Lung (tissue), 12 donors: Measurements from ENCODE around the gene IL13RA1. TPM values are rescaled to one million over a fixed set of nuclear protein-coding genes. Genes with fewer than 3 reads are reported as not detected.

ENCODE experiments used
- ATAC-seq: fragments of 200-7000 bp; cut with Tn5 transposase; one replicate; pipeline ENCODE4 v1.9.1; 2020; ENCODE audit warnings: moderate number of reproducible peaks; ENCODE audit not compliant: insufficient read depth, low FRiP score
- DNase-seq, 3 donors: peaks; one replicate each; pipeline ENCODE4 v3.0.0-alpha.2; 2013 to 2017
- H3K27ac ChIP-seq, 2 donors: one replicate each; pipeline ENCODE4 v1.5.1; 2013; ENCODE audit warnings: mild to moderate bottlenecking in 2 of 2, moderate library complexity in 2 of 2, control low read depth in 1 of 2, inconsistent platforms in 1 of 2, low read depth in 1 of 2, low read length in 1 of 2
- H3K27me3 ChIP-seq, 3 donors: one replicate each; pipeline ENCODE4 v1.5.1; 2013; ENCODE audit warnings: low read length in 2 of 3; ENCODE audit not compliant: control insufficient read depth in 3 of 3, insufficient read depth in 3 of 3
- H3K36me3 ChIP-seq, 4 donors: one replicate each; pipeline ENCODE4 v1.5.1; 2013; ENCODE audit warnings: low read length in 4 of 4, mild to moderate bottlenecking in 1 of 4, moderate library complexity in 1 of 4; ENCODE audit not compliant: control insufficient read depth in 4 of 4, insufficient read depth in 4 of 4
- H3K4me1 ChIP-seq, 5 donors: one replicate each; pipeline ENCODE4 v1.5.1; 2013; ENCODE audit warnings: low read length in 5 of 5, mild to moderate bottlenecking in 2 of 5, moderate library complexity in 1 of 5; ENCODE audit not compliant: control insufficient read depth in 5 of 5, insufficient read depth in 5 of 5
- H3K4me3 ChIP-seq: one replicate; pipeline ENCODE4 v1.5.1; 2013; ENCODE audit warnings: mild to moderate bottlenecking, control low read depth, moderate library complexity
- H3K9ac ChIP-seq, 2 donors: one replicate each; pipeline ENCODE4 v1.5.1; 2013; ENCODE audit warnings: low read length in 2 of 2, control low read depth in 1 of 2; ENCODE audit not compliant: insufficient read depth in 1 of 2
- H3K9me3 ChIP-seq, 4 donors: one replicate each; pipeline ENCODE4 v1.5.1; 2013; ENCODE audit warnings: low read length in 3 of 4, mild to moderate bottlenecking in 1 of 4, moderate library complexity in 1 of 4; ENCODE audit not compliant: control insufficient read depth in 4 of 4, insufficient read depth in 3 of 4
- WGBS, 2 donors: extraction: QIAGEN DNeasy Blood & Tissue Kit; methylation state at CpG; one replicate each; pipeline ENCODE4 v1.1.7; 2013; 5-methylcytosine and 5-hydroxymethylcytosine counted together
- polyA plus RNA-seq, 2 donors: library from polyadenylated mRNA; stranded (reverse); fragments of 200-250 nt; gene quantifications; one replicate each; pipeline ENCODE4 v1.2.1, GENCODE V29; 2013
- total RNA-seq, 2 donors: library from RNA; depleted of rRNA in 1 of 2; stranded (reverse); fragments of >200 nt in 1 of 2; gene quantifications; one replicate each; pipeline ENCODE4 v1.2.1, GENCODE V29; 2014 to 2021
- TF ChIP-seq, protein P1 (sequence below): IDR thresholded peaks from 2 replicates; pipeline ENCODE4 v1.5.1; 2012; ENCODE audit warnings: mild to moderate bottlenecking; ENCODE audit errors: control extremely low read depth, extremely low read depth
- donor health status: control.
- donor health status: control.
- donor health status: Bipolar disorder and iron deficiency.
- donor health status: healthy.
- donor health status: DM: yes; HTN: yes; CAD: no.

The IL13RA1 gene
- total and polyA plus RNA-seq, 4 donors, result 23.4 to 64.0 (median 59.0) TPM

DNA sequence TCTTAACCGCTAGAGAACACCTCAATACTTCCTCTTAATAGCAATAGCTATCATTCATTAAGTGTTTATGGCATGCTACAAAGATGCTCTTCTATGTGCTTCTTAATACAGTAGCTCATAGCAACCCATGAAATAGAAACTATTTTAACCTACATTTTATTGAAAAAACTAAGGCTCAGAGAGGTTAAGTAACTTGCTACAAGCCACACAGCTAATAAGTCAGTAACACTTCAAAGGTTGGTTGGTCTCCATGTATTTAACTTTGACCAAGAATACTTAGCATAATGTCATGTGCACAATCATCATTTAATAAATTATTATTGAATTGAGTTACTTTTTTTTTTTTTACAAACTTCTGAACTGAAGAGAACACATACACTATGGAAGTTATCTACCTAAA is 36.1 kb downstream of the IL13RA1 start:
- DNase-seq (no peak), ATAC-seq (no peak)
- Histone ChIP-seq H3K4me1 (no peaks in the 10 kb centered on the region), H3K36me3 (no peaks in the 10 kb centered on the region), H3K27ac (no peak overlapping the region), H3K9me3 (no peaks in the 10 kb centered on the region), H3K9ac (no peak overlapping the region), H3K27me3 (no peaks in the 10 kb centered on the region), H3K4me3 (no peak overlapping the region)
- 75 to 100% methylated on average over 1 of the region's 1 CpG for WGBS, 2 donors
- TF ChIP-seq, protein P1, sequence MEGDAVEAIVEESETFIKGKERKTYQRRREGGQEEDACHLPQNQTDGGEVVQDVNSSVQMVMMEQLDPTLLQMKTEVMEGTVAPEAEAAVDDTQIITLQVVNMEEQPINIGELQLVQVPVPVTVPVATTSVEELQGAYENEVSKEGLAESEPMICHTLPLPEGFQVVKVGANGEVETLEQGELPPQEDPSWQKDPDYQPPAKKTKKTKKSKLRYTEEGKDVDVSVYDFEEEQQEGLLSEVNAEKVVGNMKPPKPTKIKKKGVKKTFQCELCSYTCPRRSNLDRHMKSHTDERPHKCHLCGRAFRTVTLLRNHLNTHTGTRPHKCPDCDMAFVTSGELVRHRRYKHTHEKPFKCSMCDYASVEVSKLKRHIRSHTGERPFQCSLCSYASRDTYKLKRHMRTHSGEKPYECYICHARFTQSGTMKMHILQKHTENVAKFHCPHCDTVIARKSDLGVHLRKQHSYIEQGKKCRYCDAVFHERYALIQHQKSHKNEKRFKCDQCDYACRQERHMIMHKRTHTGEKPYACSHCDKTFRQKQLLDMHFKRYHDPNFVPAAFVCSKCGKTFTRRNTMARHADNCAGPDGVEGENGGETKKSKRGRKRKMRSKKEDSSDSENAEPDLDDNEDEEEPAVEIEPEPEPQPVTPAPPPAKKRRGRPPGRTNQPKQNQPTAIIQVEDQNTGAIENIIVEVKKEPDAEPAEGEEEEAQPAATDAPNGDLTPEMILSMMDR, result no peak

DNA sequence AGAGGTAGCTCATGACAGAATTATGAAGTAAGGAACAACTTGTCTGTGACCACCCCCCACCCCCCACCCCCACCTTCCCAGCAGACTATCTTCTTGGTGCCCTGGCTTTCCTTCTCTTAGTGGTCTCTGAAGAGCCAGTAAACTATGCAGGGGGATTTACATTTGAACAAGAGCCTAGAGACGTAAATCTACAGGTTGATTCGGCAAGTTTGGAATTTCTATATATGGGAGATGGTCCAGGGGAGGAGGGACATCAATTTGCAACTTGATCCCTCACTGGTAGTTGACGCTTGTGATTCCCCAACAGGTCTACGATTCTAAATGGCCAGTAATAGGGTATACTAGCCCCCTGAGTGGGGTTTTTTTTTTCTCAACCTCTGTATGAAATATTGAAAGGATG is 36.7 kb downstream of the IL13RA1 start:
- DNase-seq (no peak), ATAC-seq (no peak)
- WGBS, 2 donors, result 68 to 91% methylated on average over 4 of the region's 4 CpGs
- Histone ChIP-seq H3K9me3 (no peaks in the 10 kb centered on the region), H3K27me3 (no peaks in the 10 kb centered on the region), H3K4me1 (no peaks in the 10 kb centered on the region), H3K9ac (no peak overlapping the region), H3K36me3 (no peaks in the 10 kb centered on the region), H3K27ac (no peak overlapping the region), H3K4me3 (no peak overlapping the region)
- TF ChIP-seq, protein P1, result no peak

DNA sequence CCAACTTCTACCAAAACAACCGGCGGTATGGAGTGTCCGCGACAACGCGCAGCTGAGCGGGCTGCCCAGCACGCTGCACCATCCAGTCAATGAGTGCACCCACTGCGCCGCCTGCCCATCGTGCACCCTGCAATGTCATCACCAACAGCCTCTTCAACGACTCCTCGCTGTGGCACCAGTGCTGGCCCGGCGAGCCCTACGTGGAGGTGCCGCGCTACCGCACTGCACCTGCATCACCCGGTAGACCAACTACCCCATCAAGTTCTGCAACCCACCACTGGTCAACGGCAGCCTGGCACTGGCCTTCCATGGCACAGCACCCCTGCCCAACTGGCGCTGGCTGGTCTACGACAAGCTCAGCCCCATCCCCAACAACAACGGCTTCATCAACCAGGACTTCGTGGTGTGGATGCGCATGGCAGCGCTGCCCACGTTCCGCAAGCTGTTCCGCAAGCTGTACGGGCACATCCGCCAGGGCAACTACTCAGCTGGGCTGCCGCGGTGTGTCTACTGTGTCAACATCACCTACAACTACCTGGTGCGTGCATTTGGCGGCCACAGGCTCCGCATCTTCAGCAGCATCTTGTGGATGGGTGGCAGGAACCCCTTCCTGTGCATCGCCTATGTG is 42.8 kb downstream of the IL13RA1 start:
- TF ChIP-seq, protein P1, result no peak
- Histone ChIP-seq H3K9ac (no peak overlapping the region), H3K36me3 (peaks cover 0 to 8% (median 0%) of the 10 kb centered on the region in 4 donors), H3K27me3 (no peaks in the 10 kb centered on the region), H3K4me1 (no peaks in the 10 kb centered on the region), H3K9me3 (peaks cover 0 to 9% (median 0%) of the 10 kb centered on the region in 4 donors), H3K4me3 (no peak overlapping the region), H3K27ac (no peak overlapping the region)
- 95 to 99% methylated on average over 31 to 38 of the region's 38 CpGs for WGBS, 2 donors
- no peak for ATAC-seq
- no peak for DNase-seq

DNA sequence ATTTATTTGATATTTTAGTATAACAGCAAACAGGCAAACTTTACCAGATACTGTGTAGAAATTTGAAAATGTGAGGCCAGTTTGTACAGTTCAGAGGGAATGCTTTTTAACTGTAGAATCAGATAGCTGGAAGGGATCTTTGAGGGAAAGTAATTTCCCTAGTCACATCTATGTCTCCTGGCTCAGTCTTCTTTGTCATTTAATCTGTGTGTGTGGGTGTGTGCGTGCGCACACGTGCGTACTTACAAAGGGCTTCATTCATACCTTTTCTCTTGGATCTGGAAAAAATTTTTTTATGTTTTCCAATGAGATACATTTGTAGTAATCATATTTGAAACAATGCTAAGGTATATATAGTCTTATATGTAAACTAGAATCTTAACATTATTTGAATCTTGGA is 44.6 kb downstream of the IL13RA1 start:
- ATAC-seq, result no peak
- 89 to 95% methylated on average over 4 of the region's 4 CpGs for WGBS, 2 donors
- Histone ChIP-seq H3K9ac (no peak overlapping the region), H3K4me3 (no peak overlapping the region), H3K36me3 (peaks cover 0 to 8% (median 0%) of the 10 kb centered on the region in 4 donors), H3K27ac (no peak overlapping the region), H3K4me1 (no peaks in the 10 kb centered on the region), H3K9me3 (peaks cover 0 to 9% (median 0%) of the 10 kb centered on the region in 4 donors), H3K27me3 (no peaks in the 10 kb centered on the region)
- no peak for DNase-seq
- TF ChIP-seq, protein P1, result no peak
